Measurements from ENCODE around the gene CEBPG. TPM values are rescaled to one million over a fixed set of nuclear protein-coding genes. Genes with fewer than 3 reads are reported as not detected.
A peak's percentile ranks its signal among the peaks of the same experiment; 100 is the strongest.

Gene CEBPG
- total RNA-seq, 4 donors from 2014 or later = 18.5 to 31.6 (median 26.8) TPM

DNA sequence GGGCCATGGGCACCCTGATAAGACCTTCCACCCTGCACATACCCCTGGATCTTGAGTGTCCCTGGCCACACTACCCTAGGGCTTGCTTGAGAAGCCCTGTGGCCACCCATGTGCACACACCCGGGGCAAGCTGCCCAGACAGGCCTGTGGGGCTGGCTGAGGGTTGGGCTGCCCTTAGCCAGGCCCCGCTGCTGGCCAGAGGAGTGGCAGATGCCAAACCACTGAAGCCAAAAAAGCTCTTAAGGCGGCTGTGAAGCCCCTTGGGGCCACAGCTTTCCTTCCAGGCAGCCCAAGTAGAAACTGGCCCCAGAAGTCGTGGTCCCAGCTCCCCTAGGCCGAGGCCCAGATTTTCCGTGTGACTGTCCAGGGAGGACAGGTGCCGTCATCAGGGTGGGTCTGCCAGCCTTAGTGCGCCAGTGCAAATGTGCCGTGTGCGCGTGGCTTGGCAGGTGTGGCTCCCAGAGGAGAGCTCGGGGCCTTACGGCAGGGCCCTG lies 14.8 kb downstream of the CEBPG start:
- peak overlapping the region in 3 of 4 donors; percentile 22 to 80 (median 80) for H3K27ac ChIP-seq
- no peaks in the 10 kb centered on the region for H3K27me3 ChIP-seq
- no peaks in the 10 kb centered on the region for H3K9me3 ChIP-seq
- H3K4me1 ChIP-seq = peaks cover 27 to 76% (median 34%) of the 10 kb centered on the region in 3 donors
- H3K4me3 ChIP-seq = no peak overlapping the region
- intact Hi-C loops (cut with DNase I) = no loop called here
- WGBS, 2 donors = 66% methylated on average over 4 of the region's 13 CpGs; no CpG with 5 or more reads in 1 of the 2 donors
- H3K36me3 ChIP-seq = peaks cover 0 to 35% (median 6%) of the 10 kb centered on the region in 3 donors
- no peak for DNase-seq
- TF ChIP-seq, protein P1, sequence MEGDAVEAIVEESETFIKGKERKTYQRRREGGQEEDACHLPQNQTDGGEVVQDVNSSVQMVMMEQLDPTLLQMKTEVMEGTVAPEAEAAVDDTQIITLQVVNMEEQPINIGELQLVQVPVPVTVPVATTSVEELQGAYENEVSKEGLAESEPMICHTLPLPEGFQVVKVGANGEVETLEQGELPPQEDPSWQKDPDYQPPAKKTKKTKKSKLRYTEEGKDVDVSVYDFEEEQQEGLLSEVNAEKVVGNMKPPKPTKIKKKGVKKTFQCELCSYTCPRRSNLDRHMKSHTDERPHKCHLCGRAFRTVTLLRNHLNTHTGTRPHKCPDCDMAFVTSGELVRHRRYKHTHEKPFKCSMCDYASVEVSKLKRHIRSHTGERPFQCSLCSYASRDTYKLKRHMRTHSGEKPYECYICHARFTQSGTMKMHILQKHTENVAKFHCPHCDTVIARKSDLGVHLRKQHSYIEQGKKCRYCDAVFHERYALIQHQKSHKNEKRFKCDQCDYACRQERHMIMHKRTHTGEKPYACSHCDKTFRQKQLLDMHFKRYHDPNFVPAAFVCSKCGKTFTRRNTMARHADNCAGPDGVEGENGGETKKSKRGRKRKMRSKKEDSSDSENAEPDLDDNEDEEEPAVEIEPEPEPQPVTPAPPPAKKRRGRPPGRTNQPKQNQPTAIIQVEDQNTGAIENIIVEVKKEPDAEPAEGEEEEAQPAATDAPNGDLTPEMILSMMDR (IDR thresholded peaks at IDR 0.05) = no peak
- no peak for TF ChIP-seq POLR2A (IDR thresholded peaks at IDR 0.05)

DNA sequence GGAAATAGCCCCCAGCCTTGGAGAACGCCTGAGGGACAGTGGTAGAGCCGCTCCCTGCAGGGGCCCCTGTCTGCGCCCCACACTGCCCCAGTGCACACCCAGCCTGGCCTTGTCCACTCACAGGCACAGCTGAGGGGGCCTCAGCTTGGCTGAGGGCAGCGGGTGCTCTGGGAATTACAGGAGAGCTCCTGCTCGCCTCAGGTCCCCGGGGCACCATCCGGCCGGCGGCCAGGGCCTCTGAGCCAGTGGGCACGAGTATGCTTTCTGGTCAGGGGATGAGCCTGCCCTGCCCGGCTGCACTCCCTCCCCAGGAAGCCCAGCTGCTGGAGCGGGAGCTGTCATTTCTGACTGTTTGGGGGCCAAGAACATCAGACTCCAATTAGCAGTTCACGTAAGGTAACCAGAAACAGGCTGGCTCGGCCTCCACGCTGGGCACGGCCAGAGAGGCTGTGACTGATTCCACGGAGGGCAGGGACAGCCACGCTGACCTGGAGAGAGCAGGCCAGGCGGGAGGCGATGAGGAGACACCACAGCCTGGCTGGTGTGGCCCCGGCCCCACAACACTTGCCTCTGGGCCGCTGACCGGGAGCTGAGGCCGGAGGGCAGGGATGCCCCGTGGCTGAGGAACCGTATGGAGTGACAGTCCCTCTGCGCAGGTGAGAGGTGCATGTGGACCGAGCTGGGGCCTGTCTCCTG lies 15.4 kb downstream of the CEBPG start:
- Histone ChIP-seq H3K36me3 (peaks cover 0 to 30% (median 6%) of the 10 kb centered on the region in 3 donors), H3K4me3 (no peak overlapping the region), H3K4me1 (peaks cover 27 to 82% (median 40%) of the 10 kb centered on the region in 3 donors), H3K27me3 (no peaks in the 10 kb centered on the region), H3K27ac (peak overlapping the region; percentile 58 to 80 (median 76)), H3K9me3 (no peaks in the 10 kb centered on the region)
- WGBS, 2 donors = 78 to 84% methylated on average over 5 to 6 of the region's 28 CpGs
- TF ChIP-seq, protein P1 (IDR thresholded peaks at IDR 0.05) = no peak
- no peak for TF ChIP-seq POLR2A (IDR thresholded peaks at IDR 0.05)
- intact Hi-C loops (cut with DNase I) = no loop called here
- no peak for DNase-seq

DNA sequence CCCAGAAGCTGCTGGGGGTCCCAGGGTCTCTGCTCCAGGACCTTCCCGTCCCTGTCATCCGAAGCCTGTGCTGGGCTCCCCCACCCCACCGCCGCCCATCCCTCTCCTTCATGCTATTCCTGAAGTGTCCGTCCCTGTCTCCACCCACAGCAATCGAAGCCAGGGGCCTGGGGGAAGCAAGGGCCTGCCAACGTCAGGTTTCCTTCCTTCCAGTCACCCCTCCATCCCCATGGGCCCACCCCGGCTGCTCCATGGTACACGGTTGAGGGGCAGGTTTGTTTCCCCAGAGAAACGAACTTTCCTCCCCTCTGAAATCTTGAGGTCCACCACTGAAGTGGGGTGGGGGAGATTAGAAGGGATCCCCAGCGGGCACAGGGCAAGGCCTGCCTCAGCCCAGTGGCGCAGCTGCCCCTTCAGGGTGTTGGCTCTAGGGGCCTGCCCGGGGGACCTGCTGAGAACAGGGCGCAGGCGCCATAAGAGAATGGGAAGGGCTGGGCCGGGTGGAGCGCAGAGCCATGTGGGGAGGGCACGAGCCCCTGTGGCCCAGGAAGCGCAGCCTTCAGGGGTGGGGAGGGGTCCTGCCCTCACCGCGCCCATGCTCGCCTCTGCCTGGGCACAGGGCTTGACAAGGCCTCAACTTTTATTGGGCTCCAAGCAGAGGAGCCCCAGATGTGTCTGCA lies 16.1 kb downstream of the CEBPG start:
- intact Hi-C loops (cut with DNase I) = no loop called here
- DNase-seq = no peak
- 32 to 41% methylated on average over 8 of the region's 22 CpGs for WGBS, 2 donors
- peak overlapping the region; percentile 58 to 80 (median 76) for H3K27ac ChIP-seq
- peaks cover 27 to 89% (median 47%) of the 10 kb centered on the region in 3 donors for H3K4me1 ChIP-seq
- no peaks in the 10 kb centered on the region for H3K27me3 ChIP-seq
- H3K9me3 ChIP-seq = no peaks in the 10 kb centered on the region
- no peak for TF ChIP-seq POLR2A (IDR thresholded peaks at IDR 0.05)
- TF ChIP-seq, protein P1 (IDR thresholded peaks at IDR 0.05) = no peak
- H3K4me3 ChIP-seq = no peak overlapping the region
- peaks cover 0 to 26% (median 6%) of the 10 kb centered on the region in 3 donors for H3K36me3 ChIP-seq

DNA sequence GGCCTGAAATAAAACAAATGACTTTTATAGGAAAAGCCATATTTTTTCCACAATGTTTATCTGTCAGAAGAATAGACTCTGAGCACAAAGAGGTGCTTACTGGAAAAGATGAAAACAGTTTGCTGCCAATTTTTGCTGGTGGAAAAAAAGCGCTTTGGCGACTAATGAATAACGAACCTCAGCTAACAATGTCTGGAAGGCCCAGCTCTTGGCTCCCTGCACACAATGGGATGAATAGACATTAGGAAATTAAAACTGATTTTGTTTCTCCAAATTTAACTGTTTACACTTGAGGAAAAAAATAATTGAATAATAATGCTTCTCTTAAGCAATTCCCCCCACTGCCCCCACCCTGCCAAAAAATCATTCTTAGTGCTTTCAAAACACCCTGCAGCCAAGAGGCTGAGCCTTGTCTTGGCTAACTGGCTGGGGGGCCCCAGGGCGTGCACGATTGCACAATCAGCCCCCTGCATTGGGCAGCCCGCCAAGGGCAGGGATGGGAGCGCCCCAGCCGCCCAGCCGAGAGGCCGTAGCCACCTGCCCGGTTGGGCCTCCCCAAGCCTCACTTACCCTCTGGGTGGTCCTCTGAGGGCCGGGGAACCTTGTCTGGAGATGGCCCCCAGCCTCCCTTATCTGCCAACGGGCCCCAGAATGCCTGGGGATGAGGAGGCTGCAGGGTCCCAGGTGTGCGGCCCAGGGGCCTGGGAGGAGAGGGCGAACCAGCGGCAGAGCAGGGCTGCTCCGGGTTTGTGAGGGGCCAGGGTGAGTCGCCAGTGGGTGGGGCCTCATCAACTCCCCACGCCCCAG lies 16.8 kb downstream of the CEBPG start:
- Histone ChIP-seq H3K9me3 (no peaks in the 10 kb centered on the region), H3K27ac (peak overlapping the region; percentile 58 to 80 (median 76)), H3K36me3 (peaks cover 0 to 26% (median 6%) of the 10 kb centered on the region in 3 donors), H3K4me1 (peaks cover 27 to 96% (median 53%) of the 10 kb centered on the region in 3 donors), H3K4me3 (no peak overlapping the region), H3K27me3 (no peaks in the 10 kb centered on the region)
- intact Hi-C loops (cut with DNase I) = no loop called here
- WGBS, 2 donors = 9 to 30% methylated on average over 11 of the region's 19 CpGs
- no peak for DNase-seq
- TF ChIP-seq, protein P1 (IDR thresholded peaks at IDR 0.05) = no peak
- no peak for TF ChIP-seq POLR2A (IDR thresholded peaks at IDR 0.05)

Data from esophagus squamous epithelium (tissue), 5 donors.